ENCODE data around the gene SHOC2. TPM values are rescaled to one million over a fixed set of nuclear protein-coding genes. Genes with fewer than 3 reads are reported as not detected.
A peak's percentile ranks its signal among the peaks of the same experiment; 100 is the strongest.

SHOC2 gene
- total and polyA plus RNA-seq, 2 of the 13 experiments (the other 11 are each of a cell fraction or from before 2014, with no cell fraction given), result 8.6 to 25.5 TPM

DNA sequence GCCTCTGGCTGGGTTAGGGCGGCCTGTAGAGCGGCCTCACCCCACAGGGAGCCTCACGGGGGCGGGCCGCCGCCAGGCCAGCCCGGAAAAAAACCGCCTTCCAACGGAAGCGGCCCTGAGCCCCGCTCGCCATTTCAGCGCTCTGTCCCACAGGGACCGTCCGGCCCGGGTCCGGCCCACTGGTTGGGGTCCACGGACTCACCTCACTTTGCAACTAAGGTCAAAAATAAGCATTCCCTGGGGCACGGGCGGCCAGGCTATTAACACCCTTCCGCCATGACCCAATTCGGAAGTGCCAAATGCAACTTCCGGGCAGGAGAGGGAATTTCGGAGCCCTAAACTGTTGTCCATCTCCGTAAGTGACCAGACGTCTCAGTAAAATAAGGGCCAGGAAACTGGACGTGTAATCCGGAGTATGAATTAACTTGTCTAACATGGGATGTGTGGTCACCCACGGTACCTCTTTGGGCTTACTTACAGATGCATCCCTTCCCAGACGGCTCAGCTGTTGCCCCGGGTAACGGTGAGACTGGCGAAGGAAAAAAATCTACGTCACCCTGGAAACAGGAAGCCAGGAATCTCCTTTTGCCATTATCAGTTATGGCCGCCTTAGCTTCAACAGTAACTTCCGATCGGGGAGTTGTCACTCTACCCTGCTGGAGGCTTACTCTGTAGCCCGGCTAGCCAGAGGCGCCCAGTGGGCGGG lies 608 bp upstream of the SHOC2 start, which contains the start of gene BBIP1 (continued):
- TF ChIP-seq ZC3H13 (CRISPR knock-in tag; IDR thresholded peaks at IDR 0.05) (no peak), YY1 (IDR thresholded peaks at IDR 0.05; ENCODE audit: insufficient read depth, insufficient replicate concordance, low read depth, low read length) (peak; percentile 97), ZNF382 (CRISPR knock-in tag; IDR thresholded peaks at IDR 0.05; ENCODE audit: borderline replicate concordance) (no peak), HIVEP1 (CRISPR knock-in tag; IDR thresholded peaks at IDR 0.05) (peak; percentile 88), NRL (CRISPR knock-in tag; IDR thresholded peaks at IDR 0.05; ENCODE audit: borderline replicate concordance) (peak; percentile 55; the same call in 1 of the 2 replicates), MAFG (CRISPR knock-in tag; IDR thresholded peaks at IDR 0.05) (no peak), TAF15 (IDR thresholded peaks at IDR 0.05; ENCODE audit: low read depth, low read length, poor library complexity, severe bottlenecking) (no peak), MYNN (CRISPR knock-in tag; IDR thresholded peaks at IDR 0.05; ENCODE audit: low read depth) (no peak), CBX2 (IDR thresholded peaks at IDR 0.05; ENCODE audit: low read depth, low read length) (no peak), CBX2 (CRISPR knock-in tag; IDR thresholded peaks at IDR 0.05; ENCODE audit: low read depth) (0 out of 2 replicates have a peak, but pooled peaks have one; percentile 17), ELF3 (CRISPR knock-in tag; IDR thresholded peaks at IDR 0.05) (peak; percentile 47), ZNF747 (CRISPR knock-in tag; IDR thresholded peaks at IDR 0.05; ENCODE audit: borderline replicate concordance) (peak; percentile 70; the same call in 1 of the 2 replicates)
- TF ChIP-seq, protein P1, sequence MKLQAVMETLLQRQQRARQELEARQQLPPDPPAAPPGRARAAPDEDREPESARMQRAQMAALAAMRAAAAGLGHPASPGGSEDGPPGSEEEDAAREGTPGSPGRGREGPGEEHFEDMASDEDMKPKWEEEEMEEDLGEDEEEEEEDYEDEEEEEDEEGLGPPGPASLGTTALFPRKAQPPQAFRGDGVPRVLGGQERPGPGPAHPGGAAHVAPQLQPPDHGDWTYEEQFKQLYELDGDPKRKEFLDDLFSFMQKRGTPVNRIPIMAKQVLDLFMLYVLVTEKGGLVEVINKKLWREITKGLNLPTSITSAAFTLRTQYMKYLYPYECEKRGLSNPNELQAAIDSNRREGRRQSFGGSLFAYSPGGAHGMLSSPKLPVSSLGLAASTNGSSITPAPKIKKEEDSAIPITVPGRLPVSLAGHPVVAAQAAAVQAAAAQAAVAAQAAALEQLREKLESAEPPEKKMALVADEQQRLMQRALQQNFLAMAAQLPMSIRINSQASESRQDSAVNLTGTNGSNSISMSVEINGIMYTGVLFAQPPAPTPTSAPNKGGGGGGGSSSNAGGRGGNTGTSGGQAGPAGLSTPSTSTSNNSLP (IDR thresholded peaks at IDR 0.05; ENCODE audit: low read depth, low read length), result no peak
- TF ChIP-seq, protein P2, sequence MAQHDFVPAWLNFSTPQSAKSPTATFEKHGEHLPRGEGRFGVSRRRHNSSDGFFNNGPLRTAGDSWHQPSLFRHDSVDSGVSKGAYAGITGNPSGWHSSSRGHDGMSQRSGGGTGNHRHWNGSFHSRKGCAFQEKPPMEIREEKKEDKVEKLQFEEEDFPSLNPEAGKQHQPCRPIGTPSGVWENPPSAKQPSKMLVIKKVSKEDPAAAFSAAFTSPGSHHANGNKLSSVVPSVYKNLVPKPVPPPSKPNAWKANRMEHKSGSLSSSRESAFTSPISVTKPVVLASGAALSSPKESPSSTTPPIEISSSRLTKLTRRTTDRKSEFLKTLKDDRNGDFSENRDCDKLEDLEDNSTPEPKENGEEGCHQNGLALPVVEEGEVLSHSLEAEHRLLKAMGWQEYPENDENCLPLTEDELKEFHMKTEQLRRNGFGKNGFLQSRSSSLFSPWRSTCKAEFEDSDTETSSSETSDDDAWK (CRISPR knock-in tag; IDR thresholded peaks at IDR 0.05), result no peak
- TF ChIP-seq, protein P3, sequence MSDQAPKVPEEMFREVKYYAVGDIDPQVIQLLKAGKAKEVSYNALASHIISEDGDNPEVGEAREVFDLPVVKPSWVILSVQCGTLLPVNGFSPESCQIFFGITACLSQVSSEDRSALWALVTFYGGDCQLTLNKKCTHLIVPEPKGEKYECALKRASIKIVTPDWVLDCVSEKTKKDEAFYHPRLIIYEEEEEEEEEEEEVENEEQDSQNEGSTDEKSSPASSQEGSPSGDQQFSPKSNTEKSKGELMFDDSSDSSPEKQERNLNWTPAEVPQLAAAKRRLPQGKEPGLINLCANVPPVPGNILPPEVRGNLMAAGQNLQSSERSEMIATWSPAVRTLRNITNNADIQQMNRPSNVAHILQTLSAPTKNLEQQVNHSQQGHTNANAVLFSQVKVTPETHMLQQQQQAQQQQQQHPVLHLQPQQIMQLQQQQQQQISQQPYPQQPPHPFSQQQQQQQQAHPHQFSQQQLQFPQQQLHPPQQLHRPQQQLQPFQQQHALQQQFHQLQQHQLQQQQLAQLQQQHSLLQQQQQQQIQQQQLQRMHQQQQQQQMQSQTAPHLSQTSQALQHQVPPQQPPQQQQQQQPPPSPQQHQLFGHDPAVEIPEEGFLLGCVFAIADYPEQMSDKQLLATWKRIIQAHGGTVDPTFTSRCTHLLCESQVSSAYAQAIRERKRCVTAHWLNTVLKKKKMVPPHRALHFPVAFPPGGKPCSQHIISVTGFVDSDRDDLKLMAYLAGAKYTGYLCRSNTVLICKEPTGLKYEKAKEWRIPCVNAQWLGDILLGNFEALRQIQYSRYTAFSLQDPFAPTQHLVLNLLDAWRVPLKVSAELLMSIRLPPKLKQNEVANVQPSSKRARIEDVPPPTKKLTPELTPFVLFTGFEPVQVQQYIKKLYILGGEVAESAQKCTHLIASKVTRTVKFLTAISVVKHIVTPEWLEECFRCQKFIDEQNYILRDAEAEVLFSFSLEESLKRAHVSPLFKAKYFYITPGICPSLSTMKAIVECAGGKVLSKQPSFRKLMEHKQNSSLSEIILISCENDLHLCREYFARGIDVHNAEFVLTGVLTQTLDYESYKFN (CRISPR knock-in tag; conservative IDR thresholded peaks at IDR 0.05), result peak; percentile 45; the same call in 1 of the 2 replicates
